ENCODE results near the gene DTX3L.

DNA sequence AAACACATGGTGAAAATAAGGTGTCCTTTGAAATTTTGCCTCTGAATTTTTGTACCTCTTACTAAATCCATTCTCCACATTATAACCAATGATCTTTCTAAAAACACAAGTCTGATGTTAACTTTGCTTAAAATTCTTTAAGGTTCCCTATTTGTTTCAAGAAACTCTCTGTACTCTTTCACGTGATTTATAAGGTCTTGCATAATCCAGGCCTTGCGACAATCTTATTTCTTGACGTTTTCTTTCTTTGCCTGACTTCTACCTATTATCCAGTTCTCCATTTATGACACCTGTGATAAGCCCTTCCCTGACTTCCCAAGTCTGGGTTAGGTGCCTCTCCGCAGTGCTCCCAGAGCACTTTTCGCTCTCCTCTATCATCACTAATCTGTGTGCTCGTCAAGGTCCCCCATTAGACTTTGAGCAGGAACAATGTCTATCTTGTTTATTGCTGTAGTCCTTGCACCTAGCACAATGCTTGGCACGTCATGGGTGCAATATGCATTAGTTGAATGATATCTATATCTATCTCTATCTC is 25.1 kb upstream of the DTX3L start:
- TF ChIP-seq EZH2 (IDR thresholded peaks at IDR 0.05; ENCODE audit: low read length, unreplicated experiment), result no peak
- TF ChIP-seq, protein P1, sequence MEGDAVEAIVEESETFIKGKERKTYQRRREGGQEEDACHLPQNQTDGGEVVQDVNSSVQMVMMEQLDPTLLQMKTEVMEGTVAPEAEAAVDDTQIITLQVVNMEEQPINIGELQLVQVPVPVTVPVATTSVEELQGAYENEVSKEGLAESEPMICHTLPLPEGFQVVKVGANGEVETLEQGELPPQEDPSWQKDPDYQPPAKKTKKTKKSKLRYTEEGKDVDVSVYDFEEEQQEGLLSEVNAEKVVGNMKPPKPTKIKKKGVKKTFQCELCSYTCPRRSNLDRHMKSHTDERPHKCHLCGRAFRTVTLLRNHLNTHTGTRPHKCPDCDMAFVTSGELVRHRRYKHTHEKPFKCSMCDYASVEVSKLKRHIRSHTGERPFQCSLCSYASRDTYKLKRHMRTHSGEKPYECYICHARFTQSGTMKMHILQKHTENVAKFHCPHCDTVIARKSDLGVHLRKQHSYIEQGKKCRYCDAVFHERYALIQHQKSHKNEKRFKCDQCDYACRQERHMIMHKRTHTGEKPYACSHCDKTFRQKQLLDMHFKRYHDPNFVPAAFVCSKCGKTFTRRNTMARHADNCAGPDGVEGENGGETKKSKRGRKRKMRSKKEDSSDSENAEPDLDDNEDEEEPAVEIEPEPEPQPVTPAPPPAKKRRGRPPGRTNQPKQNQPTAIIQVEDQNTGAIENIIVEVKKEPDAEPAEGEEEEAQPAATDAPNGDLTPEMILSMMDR (conservative IDR thresholded peaks at IDR 0.05; ENCODE audit: low read depth, low read length), result no peak
- no peak for TF ChIP-seq EZH2phosphoT487 (IDR thresholded peaks at IDR 0.05; ENCODE audit: borderline replicate concordance, low read length)

Measured in PC-3 (cell line).